GM20431 (cell line): ENCODE measurements around the gene TCL1A.
"Not testable (repeated sequence)": the region's sequence is repeated elsewhere in the genome, so short reads cannot be mapped to it uniquely, and the experiment has no call there.

ENCODE experiments used
- in situ Hi-C: fragments of 300-500 bp; cut with MseI, MboI; formaldehyde crosslinking; loops from one replicate; pipeline ENCODE4 v1.15.0; 2020; ENCODE audit warnings: low sequenced_read_pairs; ENCODE audit not compliant: unreplicated experiment

The TCL1A gene

DNA sequence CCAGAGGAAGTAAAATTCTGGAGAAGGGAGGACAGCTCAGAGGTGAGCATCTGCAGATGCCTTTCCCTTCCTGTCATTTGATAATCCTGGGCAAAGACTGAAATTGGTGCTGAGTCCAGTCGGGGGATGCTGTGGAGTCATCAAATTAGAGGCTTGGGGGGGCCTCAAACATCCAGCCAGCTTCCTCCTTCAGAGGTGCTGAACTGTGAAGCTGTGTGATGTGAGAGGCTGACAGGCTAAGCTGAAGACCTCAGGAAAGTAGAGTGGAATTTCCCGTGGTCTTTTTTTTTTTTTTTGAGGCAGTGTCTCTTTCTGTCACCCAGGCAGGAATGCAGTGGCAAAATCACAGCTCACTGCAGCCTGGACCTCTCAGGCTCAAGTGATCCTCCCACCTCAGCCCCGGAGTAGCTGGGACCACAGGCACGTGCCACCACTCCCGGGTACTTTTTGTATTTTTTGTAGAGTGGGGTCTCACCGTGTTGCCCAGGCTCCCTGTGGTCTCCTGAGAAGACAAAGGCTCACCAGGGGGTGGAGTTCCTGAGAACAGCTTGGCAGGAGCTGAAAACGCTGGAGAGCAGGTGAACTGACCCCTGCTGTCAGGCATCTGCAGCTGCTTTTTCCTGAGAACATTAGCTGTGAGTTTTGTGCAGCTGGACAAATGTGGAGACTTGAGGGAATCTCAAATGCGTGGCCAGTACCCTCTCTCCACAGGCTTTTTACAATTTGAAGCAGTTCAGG lies 33.8 kb downstream of the TCL1A start:
- in situ Hi-C loops = no loop called here

DNA sequence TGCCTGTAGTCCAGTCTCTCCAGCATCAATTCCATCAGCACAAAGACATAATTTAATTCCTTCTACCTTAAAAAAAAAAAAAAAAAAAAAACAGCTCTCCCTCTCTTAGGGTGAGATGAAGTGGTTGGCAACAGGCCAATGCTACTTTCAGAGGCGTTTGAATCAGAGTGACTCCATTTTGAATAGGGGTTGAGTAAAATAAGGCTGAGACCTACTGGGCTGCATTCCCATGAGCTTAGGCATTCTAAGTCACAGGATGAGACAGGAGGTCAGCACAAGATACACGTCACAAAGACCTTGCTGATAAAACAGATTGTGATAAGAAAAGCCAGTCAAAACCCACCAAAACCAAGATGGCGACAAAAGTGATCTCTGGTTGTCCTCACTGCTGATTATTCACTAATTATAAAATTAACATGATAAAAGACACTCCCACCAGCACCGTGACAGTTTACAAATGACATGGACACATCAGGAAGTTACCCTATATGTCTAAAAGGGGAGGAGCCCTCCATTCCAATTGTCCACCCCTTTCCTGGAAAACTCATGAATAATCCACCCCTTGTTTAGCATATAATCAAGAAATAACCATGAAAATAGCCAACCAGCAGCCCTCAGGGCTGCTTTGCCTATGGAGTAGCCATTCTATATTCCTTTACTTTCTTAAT lies 34.6 kb downstream of the TCL1A start:
- in situ Hi-C loops = no loop called here

DNA sequence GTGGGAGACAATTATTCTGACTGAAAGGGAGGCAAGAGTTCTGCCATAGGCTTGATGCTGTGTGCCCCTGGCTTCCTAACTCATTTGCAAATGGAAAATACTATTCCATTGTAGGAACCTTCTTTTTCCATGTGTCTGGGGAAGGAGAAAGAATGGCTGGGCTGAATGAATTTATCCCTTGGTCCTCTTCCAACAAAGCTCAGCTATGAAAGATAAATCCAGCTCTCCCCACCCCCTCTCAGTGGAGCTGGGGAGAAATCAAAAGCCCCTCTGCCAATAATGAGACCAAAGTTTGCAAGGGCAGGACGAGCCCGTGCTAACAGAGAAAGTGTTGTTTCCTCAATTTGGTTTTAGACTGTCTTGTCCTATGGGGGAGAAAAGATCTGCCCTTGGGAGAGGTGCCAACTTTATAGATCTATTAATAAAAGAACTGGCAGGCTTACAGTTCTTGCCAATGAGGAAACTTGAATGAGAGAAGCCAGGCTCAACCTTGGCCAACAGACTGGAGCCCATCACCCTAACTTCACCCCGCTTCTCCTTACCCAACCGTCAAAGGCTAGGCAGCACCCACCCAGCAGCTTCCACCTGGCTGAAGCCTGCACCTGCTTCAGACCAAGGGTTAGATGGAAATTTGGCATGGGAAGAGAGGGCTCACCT lies 36.6 kb downstream of the TCL1A start:
- in situ Hi-C loops = no loop called here

DNA sequence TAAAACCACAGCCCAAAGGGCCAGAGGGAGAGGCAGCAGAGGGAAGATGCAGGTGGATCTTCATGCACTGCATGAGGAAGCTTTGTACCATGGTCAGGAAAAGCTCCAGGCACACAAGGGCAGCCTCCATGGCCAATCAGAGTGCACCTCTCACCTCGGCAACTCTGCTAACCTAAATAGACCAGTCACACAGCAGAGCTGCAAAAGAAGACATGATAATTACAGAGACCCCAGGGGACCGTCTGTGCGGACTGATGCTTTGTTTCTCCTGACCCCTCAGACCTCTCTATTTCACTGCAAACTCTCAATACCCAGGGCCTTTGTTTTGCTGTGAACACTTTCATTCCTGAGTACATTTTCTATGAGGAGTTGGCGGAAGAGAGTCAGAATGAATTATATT lies 38.4 kb downstream of the TCL1A start:
- in situ Hi-C loops = no loop called here

DNA sequence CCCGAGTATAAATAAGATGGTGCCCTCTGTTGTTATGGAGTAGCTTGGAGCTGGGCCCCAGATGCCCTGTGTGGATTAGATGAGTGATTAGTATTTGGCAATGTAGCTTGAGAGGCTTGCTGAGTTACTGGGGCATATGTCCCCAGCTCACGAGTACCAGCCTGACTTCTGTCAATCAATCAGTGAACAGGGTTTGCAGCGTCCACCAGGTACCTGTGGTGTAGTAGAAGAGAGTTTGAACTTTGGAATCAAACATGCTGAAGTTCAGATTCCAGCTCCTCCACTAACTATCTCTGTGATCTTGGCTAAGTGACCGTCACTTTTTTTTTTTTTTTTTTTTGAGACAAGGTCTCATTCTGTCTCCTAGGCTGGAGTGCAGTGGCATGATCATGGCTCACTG lies 39.3 kb downstream of the TCL1A start:
- in situ Hi-C loops = no loop called here

DNA sequence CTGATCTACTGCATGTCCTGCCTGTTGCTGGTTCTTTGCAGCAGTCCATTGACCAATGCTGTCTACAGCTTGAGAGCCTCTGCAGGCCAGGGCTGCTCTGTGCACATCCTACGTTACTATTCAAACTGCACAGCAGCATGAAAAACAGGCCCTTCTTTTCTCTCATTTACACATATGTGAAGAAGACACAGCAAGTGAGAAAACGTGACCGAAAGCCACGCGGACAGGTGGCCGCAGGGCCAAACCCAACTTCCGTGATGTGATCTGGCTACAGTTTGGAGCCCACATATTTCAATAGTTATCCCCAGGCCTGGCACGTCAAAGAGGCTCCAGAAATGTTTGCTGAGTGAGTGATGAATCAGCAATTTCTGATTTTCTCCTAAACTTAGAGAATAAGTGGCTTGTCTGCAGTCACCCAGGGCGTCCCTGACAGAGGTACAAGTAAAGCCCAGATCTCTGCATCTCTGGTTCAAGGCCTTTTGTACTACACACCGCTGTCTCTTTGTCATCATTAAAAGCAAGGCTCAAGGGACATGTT lies 45.6 kb downstream of the TCL1A start:
- in situ Hi-C loops = no loop called here

DNA sequence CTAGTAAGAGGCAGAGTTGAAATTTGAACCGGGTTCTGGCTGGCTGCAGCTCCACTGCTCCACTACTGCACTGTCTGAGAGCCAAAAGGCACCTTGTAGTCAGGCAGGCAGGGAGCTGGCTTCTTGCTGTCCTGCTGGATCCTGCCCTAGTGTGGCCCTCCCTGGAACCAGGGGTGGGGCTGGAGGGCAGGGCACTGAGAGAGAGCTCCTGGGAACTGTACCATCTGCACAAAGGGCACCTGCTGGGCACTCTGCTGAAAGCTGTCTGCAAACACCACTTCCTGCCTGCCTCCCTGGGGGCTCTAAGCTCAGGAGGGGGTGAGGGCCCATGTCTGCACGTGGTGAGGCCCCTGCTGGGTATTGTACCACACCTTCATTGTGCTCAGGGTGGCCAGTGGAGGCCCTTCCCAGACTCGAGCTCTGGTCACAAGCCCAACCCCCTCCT lies 46.7 kb downstream of the TCL1A start:
- in situ Hi-C loops = no loop called here

DNA sequence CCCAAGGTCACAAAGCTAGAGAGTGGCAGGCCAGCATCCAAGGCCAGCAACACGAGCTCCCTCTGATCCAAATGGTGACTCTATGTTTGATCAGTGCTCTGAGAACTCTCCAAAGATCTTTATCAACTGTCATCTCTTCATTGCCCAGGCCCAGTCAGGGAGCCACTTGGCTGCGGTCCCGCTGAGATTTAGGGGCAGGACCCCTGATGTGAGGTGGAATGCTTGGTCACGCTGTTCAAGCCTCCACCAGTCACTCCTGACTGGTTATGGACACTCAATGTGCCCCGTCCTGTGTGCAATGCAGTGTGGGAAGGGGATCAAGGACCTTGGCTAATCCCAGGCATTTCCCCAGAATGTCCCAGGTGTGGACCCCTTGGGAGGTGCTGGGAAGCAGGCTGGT lies 47.5 kb downstream of the TCL1A start:
- in situ Hi-C loops = no loop called here

DNA sequence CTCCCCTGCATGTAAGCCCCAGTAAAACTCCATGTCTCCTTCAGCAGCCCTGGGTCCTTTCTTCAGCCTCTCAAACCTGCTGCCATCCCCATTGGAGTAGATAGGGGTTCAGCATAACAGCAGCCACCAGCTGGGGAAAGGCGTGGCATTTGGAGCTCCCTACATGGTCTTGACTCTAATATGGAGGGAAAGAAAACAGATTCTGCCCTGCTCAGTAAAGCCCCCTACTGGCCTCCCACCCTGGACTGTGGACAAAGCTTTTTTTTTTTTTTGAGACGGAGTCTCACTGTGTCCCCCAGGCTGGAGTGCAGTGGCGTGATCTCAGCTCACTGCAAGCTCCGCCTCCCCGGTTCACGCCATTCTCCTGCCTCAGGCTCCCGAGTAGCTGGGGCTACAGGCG lies 48.4 kb downstream of the TCL1A start:
- in situ Hi-C loops = not testable (repeated sequence)

DNA sequence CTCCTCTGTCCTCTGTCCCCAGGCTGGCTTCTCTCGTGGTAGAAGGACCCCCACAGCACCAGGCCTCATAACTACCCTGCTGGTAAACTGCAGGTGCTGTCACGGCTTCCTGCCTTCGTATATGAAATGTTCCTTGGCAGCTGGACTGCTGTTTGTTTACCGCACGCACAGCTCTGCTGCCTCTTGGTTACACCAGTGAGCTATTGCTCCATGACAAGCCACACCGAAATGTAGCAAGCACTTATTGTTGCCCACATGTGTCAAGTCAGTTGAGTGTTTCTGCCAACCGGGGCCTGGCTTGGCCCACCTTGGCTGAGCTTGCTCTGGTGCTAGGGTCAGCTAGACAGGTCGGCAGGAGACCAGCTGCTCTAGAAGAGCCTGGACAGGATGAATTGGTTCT lies 49.4 kb downstream of the TCL1A start:
- in situ Hi-C loops = no loop called here

DNA sequence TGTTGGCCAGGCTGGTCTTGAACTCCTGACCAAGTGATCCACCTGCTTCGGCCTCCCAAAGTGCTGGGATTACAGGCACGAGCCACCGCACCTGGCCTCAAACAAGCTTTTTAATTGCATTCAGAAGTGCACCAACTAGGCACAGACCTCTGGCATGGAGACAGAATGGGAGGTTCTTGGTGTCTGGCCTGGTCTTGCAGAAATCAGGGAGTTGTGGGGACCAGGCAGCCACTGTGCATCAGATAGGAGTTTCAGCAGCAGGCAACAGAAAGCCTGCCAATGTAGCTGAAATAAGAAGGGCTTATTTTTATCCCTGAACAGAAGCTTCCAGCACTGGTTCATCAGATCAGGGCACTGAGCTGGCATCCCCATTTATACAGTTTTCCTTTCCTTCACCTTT lies 49.9 kb downstream of the TCL1A start:
- in situ Hi-C loops = no loop called here

DNA sequence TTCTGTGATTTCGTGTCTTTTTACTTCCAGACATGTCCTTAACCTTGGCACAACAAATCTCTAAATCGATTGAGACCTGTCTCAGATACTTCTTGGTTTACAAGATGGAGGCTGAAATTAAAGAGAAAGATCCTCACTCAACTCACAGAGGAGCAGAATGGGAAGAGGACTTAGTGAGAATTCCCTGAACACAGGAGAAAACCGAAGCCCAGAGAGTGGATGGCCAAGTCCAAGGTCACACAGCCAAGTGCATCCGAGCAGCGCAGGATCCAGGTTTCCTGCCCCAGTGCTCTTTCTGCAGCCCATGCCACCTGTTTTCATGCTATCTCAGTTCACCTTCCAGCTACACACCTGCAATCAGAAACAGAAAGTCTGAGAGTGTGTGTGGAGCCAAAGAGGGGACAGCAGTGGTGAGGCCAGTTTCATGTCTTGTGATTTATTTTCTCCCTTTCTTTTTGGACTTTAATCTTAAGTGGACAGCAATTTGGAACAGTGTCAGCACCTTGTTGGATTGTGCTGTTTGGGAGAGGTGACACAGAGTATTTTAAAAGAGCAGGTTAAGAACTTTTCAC lies 50.6 kb downstream of the TCL1A start:
- in situ Hi-C loops = no loop called here

DNA sequence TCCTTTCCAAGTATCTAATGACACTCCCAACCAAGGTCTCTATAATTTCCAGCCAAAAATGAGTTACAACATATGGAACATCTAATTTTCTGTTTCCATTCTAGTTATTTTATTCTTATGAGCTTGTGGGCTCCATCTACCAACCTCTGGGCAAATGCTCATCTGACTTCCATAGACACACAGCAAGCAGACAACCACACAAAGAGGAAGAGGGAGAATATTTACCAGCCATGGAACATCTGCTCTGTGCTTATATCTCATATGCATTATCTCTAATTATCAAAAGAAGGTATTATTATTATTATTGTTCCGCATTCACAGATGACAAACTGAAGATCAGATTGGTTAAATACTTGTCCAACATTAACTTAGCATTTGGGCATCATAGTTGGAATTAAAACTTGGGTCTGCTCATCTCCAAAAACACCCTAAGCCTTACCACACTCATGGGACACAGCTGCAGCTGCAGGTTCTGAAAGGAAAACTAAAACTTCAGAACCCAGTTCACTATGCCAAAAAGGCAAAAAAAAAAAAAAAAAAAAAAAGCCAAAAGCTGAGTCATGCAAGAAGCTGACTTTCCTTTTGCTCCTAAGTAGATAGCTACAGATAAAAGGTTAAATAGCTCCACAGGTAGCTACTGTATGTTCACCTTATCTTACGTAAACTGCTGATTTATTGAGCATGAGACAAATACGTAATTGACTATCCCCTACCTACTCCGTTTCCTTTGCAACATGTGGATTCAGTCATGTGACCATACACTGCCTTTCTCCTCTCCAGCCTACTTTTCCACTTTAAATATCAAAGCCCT lies 51.3 kb downstream of the TCL1A start:
- in situ Hi-C loops = no loop called here

DNA sequence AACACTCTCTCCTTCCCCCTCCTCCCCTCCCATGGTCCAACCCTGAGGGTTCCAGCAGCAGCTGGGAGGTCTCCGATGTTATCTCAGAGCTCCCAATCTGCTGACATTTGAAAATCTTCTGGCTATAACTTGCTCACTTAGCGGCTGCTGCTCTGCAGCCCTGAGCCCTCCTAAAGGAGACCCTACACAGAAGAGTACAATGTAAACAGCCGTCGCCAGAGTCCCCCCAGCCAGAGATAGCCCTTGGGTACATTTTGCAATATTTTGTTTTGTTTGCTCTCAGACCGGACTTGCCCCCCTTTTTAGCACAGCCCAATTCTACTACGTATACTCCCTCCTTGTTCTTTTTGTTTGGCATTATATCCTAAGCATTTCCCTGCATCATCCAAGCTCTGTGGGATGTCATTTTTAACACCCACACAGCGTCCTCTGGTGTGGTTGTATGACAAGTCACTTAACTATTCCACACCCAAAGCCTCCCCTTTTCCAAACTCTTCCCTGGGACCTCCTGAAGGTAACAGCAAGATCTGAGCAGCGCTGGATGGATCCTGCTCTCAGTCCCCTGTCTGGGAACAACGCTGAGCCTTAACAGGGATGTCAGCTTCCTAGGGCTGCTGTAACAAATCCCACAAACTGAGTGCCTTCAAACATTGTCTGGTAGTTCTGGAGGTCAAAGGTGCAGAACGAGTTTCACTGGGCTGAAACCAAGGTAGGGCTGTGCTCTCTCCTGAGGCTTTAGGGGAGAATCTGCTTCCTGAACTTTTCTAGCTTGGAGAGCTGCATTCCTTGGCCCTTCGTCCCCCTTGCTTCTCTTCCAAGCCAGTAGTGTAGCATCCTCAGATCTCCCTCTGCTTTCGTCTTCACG lies 53.0 kb downstream of the TCL1A start:
- in situ Hi-C loops = no loop called here

DNA sequence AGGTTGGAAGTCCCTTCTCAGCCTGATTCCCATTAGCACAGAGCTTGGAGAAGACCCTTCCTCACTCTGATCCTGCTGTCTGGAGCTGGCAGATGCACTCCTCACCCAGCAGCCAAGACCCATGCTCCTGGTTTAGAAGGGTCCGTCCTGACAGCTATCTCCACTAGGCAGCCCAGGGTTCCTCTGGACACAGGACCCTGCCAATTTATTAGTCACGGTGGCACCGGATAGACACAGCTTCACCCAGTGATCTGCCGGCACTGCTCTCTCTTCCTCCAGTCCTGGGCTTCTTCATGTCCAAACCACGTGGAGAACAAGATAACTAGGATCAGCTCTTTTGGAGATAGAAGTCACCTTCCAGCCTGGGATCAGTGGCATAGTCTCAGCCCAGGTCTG lies 53.9 kb downstream of the TCL1A start:
- in situ Hi-C loops = no loop called here
